ENCODE measurements around the gene RIPOR3. TPM values are rescaled to one million over a fixed set of nuclear protein-coding genes. Genes with fewer than 3 reads are reported as not detected.
"Not testable (repeated sequence)": the region's sequence is repeated elsewhere in the genome, so short reads cannot be mapped to it uniquely, and the experiment has no call there.

RIPOR3 gene
- total RNA-seq, 2 donors from 2014 or later = 2.1 TPM; not detected in 1

- ATAC-seq; H3K9me3 ChIP-seq (ENCODE audit: control insufficient read depth, low read length, poor library complexity, severe bottlenecking): not testable (repeated sequence)
- peak overlapping the region; percentile 64 for H3K4me3 Mint-ChIP-seq
Measured at GRCh38 chr20:50569487-50569863, 121.9 kb downstream of the RIPOR3 start.

GRCh38 chr20:50568549-50568942, 122.8 kb downstream of the RIPOR3 start:
- peaks cover 49% of the 10 kb centered on the region for H3K4me1 Mint-ChIP-seq
- peak overlapping the region; percentile 36 for H3K4me3 Mint-ChIP-seq
- ATAC-seq (no peak), DNase-seq (no peak)
- no peaks in the 10 kb centered on the region for H3K27me3 Mint-ChIP-seq
- H3K36me3 Mint-ChIP-seq (ENCODE audit: low read depth) = peaks cover 12% of the 10 kb centered on the region
- H3K9me3 ChIP-seq (ENCODE audit: control insufficient read depth, low read length, poor library complexity, severe bottlenecking) = no peaks in the 10 kb centered on the region
- H3K27ac Mint-ChIP-seq = peak overlapping the region; percentile 90

More at GRCh38 chr20:50569487-50569863, 121.9 kb downstream of the RIPOR3 start:
- peaks cover 12% of the 10 kb centered on the region for H3K36me3 Mint-ChIP-seq (ENCODE audit: low read depth)
- H3K27me3 Mint-ChIP-seq, DNase-seq: not testable (repeated sequence)
- H3K27ac Mint-ChIP-seq = peak overlapping the region; percentile 90
- peaks cover 49% of the 10 kb centered on the region for H3K4me1 Mint-ChIP-seq

DNA sequence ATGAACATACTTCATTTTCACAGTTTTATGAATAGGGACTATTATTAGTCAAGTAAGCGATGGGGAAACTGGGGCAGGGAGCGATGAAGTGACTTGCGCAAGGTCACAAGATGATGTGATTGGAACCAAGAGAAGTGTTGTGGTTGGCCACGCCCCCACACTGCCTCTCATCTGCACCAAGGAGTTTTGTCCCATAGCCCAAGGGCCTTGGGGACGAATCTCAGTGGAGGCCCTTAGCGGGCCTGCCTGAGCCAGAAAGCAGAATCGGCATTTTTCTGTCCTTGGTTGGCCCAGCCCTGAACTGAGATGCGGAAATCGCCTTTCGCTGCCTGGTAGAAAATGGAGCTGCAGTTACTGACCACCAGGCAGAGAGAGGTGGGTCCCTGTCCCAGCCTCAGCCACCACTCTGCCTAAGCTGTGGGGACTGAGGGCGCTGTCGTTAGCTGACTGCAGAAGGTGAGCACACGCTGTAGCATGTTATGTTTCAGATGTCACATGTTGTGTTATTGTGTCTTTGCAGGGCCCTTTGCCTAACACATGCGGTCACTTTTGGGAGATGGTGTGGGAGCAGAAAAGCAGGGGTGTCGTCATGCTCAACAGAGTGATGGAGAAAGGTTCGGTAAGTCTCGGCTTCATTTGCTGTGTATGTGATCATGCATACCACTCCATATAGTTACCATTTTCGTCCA, 123.3 kb downstream of the RIPOR3 start:
- peak overlapping the region; percentile 90 for H3K27ac Mint-ChIP-seq
- H3K4me1 Mint-ChIP-seq = peaks cover 51% of the 10 kb centered on the region
- H3K27me3 Mint-ChIP-seq = no peaks in the 10 kb centered on the region
- H3K9me3 ChIP-seq (ENCODE audit: control insufficient read depth, low read length, poor library complexity, severe bottlenecking) = no peaks in the 10 kb centered on the region
- H3K36me3 Mint-ChIP-seq (ENCODE audit: low read depth) = peaks cover 15% of the 10 kb centered on the region
- DNase-seq (no peak), ATAC-seq (no peak)
- no peak overlapping the region for H3K4me3 Mint-ChIP-seq

DNA sequence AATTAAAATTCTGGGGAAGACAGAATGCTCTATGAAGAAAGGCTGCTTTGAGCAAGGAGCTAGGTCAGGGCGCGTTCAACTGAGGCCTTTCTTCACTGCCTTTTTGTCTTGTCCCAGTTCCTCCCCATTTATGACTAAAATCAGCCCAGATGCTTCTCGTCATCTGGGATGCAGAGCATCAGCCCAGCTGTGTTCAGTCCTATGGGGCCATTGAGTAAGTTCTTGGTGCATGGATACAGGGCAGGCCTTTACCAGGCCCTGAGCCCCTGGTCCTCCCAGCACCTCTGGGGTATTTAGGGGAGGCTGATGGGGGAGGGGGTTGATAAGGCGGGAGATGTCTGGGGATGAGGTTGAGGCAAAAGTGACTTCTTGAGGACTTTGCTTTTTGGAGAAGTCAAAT, 125.5 kb downstream of the RIPOR3 start:
- DNase-seq (no peak), ATAC-seq (no peak)
- peaks cover 18% of the 10 kb centered on the region for H3K36me3 Mint-ChIP-seq (ENCODE audit: low read depth)
- H3K27ac Mint-ChIP-seq = peak overlapping the region; percentile 85
- no peak overlapping the region for H3K4me3 Mint-ChIP-seq
- peaks cover 53% of the 10 kb centered on the region for H3K4me1 Mint-ChIP-seq
- no peaks in the 10 kb centered on the region for H3K9me3 ChIP-seq (ENCODE audit: control insufficient read depth, low read length, poor library complexity, severe bottlenecking)
- H3K27me3 Mint-ChIP-seq = no peaks in the 10 kb centered on the region

DNA sequence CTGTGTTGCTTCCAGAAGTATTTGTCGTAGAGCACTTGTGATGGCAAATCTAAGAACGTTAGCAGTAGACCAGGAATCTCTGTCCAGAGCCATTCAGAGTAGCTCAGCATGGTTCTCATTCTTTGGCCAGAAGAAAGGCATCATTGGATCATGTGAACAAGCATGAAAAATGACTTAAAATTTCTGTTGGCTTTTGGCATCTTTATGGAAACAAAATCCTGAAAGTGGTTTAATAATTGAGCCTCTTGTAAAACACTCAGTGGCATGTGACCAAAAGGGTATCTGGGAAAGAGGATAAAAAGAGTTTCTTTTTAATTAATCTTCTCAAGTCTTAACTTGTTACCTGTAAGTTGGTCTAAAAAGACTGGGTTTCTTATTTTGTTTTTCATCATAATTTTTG, 126.0 kb downstream of the RIPOR3 start:
- H3K27ac Mint-ChIP-seq = no peak overlapping the region

GRCh38 chr20:50563133-50563944, 128.0 kb downstream of the RIPOR3 start:
- peaks cover 47% of the 10 kb centered on the region for H3K4me1 Mint-ChIP-seq
- H3K9me3 ChIP-seq (ENCODE audit: control insufficient read depth, low read length, poor library complexity, severe bottlenecking) = no peaks in the 10 kb centered on the region
- peak overlapping the region; percentile 31 for H3K4me3 Mint-ChIP-seq
- H3K27me3 Mint-ChIP-seq = no peaks in the 10 kb centered on the region
- DNase-seq (no peak), ATAC-seq (no peak)
- H3K27ac Mint-ChIP-seq = peak overlapping the region; percentile 84
- peaks cover 13% of the 10 kb centered on the region for H3K36me3 Mint-ChIP-seq (ENCODE audit: low read depth)

More for the DNA sequence above, 126.0 kb downstream of the RIPOR3 start:
- Mint-ChIP-seq H3K27me3 (no peaks in the 10 kb centered on the region), H3K4me3 (no peak overlapping the region), H3K36me3 (ENCODE audit: low read depth) (peaks cover 18% of the 10 kb centered on the region), H3K4me1 (peaks cover 51% of the 10 kb centered on the region)
- DNase-seq = no peak
- ATAC-seq = no peak
- H3K9me3 ChIP-seq (ENCODE audit: control insufficient read depth, low read length, poor library complexity, severe bottlenecking) = no peaks in the 10 kb centered on the region

DNA sequence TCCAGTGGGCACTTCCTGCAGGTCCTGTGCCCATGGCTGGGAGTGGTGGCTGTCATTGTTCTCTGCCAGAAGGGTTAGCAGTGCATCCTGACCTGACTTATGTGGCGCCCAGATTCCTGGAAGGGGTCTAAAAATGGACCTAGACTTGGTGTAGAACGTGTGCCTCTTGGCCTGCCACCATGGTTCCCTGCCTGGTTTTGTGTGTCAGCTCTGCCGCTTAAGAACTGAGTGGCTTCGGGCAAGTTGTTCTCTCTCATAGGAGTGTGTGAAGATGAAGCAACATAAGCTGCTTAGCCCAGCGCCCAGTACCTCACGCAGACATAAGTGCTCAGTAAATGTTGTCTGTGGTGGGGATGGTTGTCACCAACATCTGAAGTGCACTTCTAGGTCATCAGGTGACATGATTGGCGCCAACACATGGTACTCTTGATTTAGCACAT, 129.1 kb downstream of the RIPOR3 start:
- peaks cover 45% of the 10 kb centered on the region for H3K4me1 Mint-ChIP-seq
- no peaks in the 10 kb centered on the region for H3K9me3 ChIP-seq (ENCODE audit: control insufficient read depth, low read length, poor library complexity, severe bottlenecking)
- DNase-seq = no peak
- no peak for ATAC-seq
- H3K4me3 Mint-ChIP-seq = no peak overlapping the region
- H3K27me3 Mint-ChIP-seq = no peaks in the 10 kb centered on the region
- H3K36me3 Mint-ChIP-seq (ENCODE audit: low read depth) = peaks cover 11% of the 10 kb centered on the region
- H3K27ac Mint-ChIP-seq = peak overlapping the region; percentile 84

DNA sequence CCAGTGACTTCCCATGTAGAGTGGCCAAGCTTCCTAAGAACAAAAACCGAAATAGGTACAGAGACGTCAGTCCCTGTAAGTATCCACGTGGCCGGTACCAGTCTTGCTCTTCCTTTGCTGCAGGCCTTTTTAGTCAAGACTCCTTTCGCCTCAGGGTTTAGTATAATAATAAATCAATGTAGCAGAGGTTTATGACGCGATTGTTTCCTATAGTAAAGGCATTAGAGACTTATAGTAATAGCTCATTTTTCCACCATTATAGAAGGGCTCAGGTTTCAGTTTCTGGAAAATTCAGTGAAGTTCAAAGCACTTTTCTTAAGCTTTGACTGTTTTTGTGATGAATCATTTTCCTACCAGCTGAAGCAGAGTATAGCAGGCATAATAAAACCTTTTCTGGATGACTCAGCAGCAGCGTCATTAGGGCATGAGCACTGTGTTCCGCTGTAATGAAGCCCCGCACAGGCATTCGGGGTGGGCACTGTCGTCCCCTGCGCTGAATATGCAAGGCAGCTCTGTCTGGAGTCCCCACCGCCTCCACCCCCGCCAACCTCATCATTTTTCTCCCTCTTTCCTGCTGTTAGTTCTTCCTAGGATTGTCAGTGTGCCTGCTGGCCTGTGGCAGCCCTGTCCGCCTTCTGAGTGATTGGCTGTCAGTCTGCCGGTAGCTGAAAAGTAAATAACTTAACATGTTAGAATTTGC, 129.8 kb downstream of the RIPOR3 start:
- no peaks in the 10 kb centered on the region for H3K9me3 ChIP-seq (ENCODE audit: control insufficient read depth, low read length, poor library complexity, severe bottlenecking)
- Mint-ChIP-seq H3K4me1 (peaks cover 39% of the 10 kb centered on the region), H3K4me3 (peak overlapping the region; percentile 83), H3K27ac (peak overlapping the region; percentile 89), H3K27me3 (no peaks in the 10 kb centered on the region), H3K36me3 (ENCODE audit: low read depth) (peaks cover 11% of the 10 kb centered on the region)
- DNase-seq = no peak
- ATAC-seq = peak; percentile 24

- Mint-ChIP-seq H3K4me3 (peak overlapping the region; percentile 83), H3K27me3 (no peaks in the 10 kb centered on the region), H3K4me1 (peaks cover 36% of the 10 kb centered on the region), H3K27ac (peak overlapping the region; percentile 89), H3K36me3 (ENCODE audit: low read depth) (peaks cover 11% of the 10 kb centered on the region)
- DNase-seq (no peak), ATAC-seq (peak; percentile 30)
- H3K9me3 ChIP-seq (ENCODE audit: control insufficient read depth, low read length, poor library complexity, severe bottlenecking) = no peaks in the 10 kb centered on the region
Measured at GRCh38 chr20:50560867-50561266, 130.5 kb downstream of the RIPOR3 start.

DNA sequence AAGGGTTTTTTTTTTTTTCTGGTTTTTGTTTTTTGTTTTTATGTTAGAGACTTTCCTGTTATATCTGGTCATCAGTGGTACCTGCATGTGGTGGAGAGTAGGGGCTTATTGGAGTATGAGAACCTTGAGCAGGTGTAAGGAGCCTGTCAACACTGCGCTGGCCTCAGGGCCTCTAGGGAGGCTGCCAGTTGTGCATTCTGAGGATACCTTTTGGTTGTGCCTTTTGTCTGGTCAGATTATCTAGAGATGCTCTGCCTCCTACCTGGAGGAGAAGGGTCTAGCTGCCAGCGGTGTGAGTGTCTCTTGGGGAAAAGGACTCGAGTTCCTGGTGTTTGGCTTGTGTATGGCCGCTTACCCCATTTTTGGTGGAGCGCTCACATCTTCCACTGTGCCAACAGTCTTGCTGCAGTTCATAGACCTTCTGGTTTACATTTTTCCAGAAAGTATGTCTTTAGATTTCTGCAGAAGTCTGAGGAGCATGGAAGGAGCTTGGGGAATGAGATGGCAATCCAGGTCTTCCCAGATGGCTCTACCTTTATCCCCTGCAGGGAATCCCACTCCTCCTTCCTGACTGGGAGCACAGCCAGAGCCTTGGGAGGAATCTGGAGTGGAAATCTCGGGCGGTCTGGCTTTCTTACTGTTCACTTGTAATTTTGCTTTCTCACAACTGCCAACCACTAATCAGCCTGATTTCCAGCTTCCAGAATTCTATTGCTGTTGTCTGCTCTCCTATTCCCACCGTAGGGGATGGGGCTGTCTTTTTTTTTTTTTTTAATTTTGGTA, 131.3 kb downstream of the RIPOR3 start:
- no peaks in the 10 kb centered on the region for H3K27me3 Mint-ChIP-seq
- ATAC-seq (no peak), DNase-seq (no peak)
- H3K4me1 Mint-ChIP-seq = peaks cover 39% of the 10 kb centered on the region
- H3K4me3 Mint-ChIP-seq = no peak overlapping the region
- peaks cover 10% of the 10 kb centered on the region for H3K36me3 Mint-ChIP-seq (ENCODE audit: low read depth)
- H3K9me3 ChIP-seq (ENCODE audit: control insufficient read depth, low read length, poor library complexity, severe bottlenecking) = no peaks in the 10 kb centered on the region
- H3K27ac Mint-ChIP-seq = peak overlapping the region; percentile 86

- peaks cover 9% of the 10 kb centered on the region for H3K36me3 Mint-ChIP-seq (ENCODE audit: low read depth)
- peaks cover 37% of the 10 kb centered on the region for H3K4me1 Mint-ChIP-seq
- H3K27me3 Mint-ChIP-seq = no peaks in the 10 kb centered on the region
- DNase-seq (no peak), ATAC-seq (no peak)
- H3K9me3 ChIP-seq (ENCODE audit: control insufficient read depth, low read length, poor library complexity, severe bottlenecking) = no peaks in the 10 kb centered on the region
- peak overlapping the region; percentile 2 for H3K4me3 Mint-ChIP-seq
- H3K27ac Mint-ChIP-seq = peak overlapping the region; percentile 86
Measured at GRCh38 chr20:50559149-50559548, 132.2 kb downstream of the RIPOR3 start.

DNA sequence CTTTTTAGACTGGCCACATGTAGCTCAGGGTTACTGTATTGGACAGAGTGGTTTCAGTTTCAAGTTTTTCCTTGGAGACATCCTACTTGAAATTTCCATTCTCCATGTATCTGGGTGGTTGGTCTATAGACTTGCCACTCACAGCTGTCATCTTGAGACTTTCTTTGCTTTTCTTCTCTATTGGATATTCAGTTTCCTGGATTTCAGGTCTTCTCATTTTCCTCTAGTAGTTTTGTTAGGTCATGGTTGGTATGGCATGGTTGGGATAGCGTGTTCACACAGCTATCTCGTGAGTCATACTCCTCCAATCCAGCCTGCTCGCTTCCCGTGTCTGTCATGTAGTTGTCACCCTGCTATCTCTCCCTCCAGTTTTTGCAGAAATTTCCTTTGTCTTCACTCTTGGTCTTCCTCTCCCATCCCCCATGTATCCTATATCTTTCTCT, 132.8 kb downstream of the RIPOR3 start:
- peak overlapping the region; percentile 86 for H3K27ac Mint-ChIP-seq
- no peaks in the 10 kb centered on the region for H3K27me3 Mint-ChIP-seq
- H3K9me3 ChIP-seq (ENCODE audit: control insufficient read depth, low read length, poor library complexity, severe bottlenecking) = no peaks in the 10 kb centered on the region
- peaks cover 36% of the 10 kb centered on the region for H3K4me1 Mint-ChIP-seq
- peaks cover 9% of the 10 kb centered on the region for H3K36me3 Mint-ChIP-seq (ENCODE audit: low read depth)
- no peak overlapping the region for H3K4me3 Mint-ChIP-seq
- no peak for ATAC-seq
- no peak for DNase-seq

Measured in T-helper 17 cell (primary cell).